OCI-M2 (cell line): Measurements from ENCODE around the gene TAS2R39.
"Not testable (repeated sequence)": the region's sequence is repeated elsewhere in the genome, so short reads cannot be mapped to it uniquely, and the experiment has no call there.

Experiments
- DNase-seq: peaks from one replicate; lab custom pipeline; 2025; ENCODE audit not compliant: unreplicated experiment; lab: John Stamatoyannopoulos, UW

TAS2R39 gene

GRCh38 chr7:143183024-143183423 is at the start of gene TAS2R39:
Gene TAS2R39 (plus strand): TSS chr7:143183419. CDS start chr7:143183419, 0 bp downstream.
- DNase-seq = no peak

- no peak for DNase-seq
Observed at GRCh38 chr7:143147070-143147469, 36.1 kb upstream of the TAS2R39 start.

- no peak for DNase-seq
Observed at GRCh38 chr7:143148050-143148449, 35.2 kb upstream of the TAS2R39 start.

- no peak for DNase-seq
Observed at GRCh38 chr7:143148651-143149050, 34.6 kb upstream of the TAS2R39 start.

GRCh38 chr7:143150696-143151095 is 32.5 kb upstream of the TAS2R39 start:
- not testable (repeated sequence) for DNase-seq

GRCh38 chr7:143158617-143159016 is 24.6 kb upstream of the TAS2R39 start:
- DNase-seq = not testable (repeated sequence)

- DNase-seq = no peak
Observed at GRCh38 chr7:143171697-143172096, 11.5 kb upstream of the TAS2R39 start.

GRCh38 chr7:143172354-143172753 is 10.9 kb upstream of the TAS2R39 start:
- no peak for DNase-seq

GRCh38 chr7:143176128-143176527 is 7.1 kb upstream of the TAS2R39 start:
- DNase-seq = no peak

- DNase-seq = no peak
Observed at GRCh38 chr7:143177374-143178119, 5.7 kb upstream of the TAS2R39 start.

GRCh38 chr7:143180771-143181170 is 2.4 kb upstream of the TAS2R39 start:
- not testable (repeated sequence) for DNase-seq

- DNase-seq = no peak
Observed at GRCh38 chr7:143181349-143181748, 1.9 kb upstream of the TAS2R39 start.

- DNase-seq = no peak
Observed at GRCh38 chr7:143185551-143185950, 2.3 kb downstream of the TAS2R39 start.

GRCh38 chr7:143188994-143189393 is 5.8 kb downstream of the TAS2R39 start:
- DNase-seq = no peak

GRCh38 chr7:143193880-143194279 is 10.7 kb downstream of the TAS2R39 start:
- DNase-seq = no peak

- no peak for DNase-seq
Observed at GRCh38 chr7:143199040-143199439, 15.8 kb downstream of the TAS2R39 start.

- DNase-seq = no peak
Observed at GRCh38 chr7:143202161-143202560, 18.9 kb downstream of the TAS2R39 start.

GRCh38 chr7:143203386-143203785 is 20.2 kb downstream of the TAS2R39 start:
- no peak for DNase-seq

- no peak for DNase-seq
Observed at GRCh38 chr7:143205560-143206293, 22.5 kb downstream of the TAS2R39 start.

- DNase-seq = no peak
Observed at GRCh38 chr7:143210541-143210940, 27.3 kb downstream of the TAS2R39 start.

- DNase-seq = not testable (repeated sequence)
Observed at GRCh38 chr7:143213478-143213877, 30.3 kb downstream of the TAS2R39 start.
